NCI-H2029 (cell line): ENCODE results near the gene DMRTB1.

Experiments
- DNase-seq: peaks from one replicate; lab custom pipeline; 2025; lab: John Stamatoyannopoulos, UW

DMRTB1 gene

GRCh38 chr1:53463961-53464899 is 5.0 kb downstream of the DMRTB1 start:
- DNase-seq, result no peak

GRCh38 chr1:53465023-53465957 is 6.1 kb downstream of the DMRTB1 start:
- DNase-seq, result no peak

GRCh38 chr1:53467391-53467790 is 8.2 kb downstream of the DMRTB1 start:
- DNase-seq, result no peak

- no peak for DNase-seq
These were observed 9.2 kb downstream of the DMRTB1 start for GRCh38 chr1:53468374-53468773.

GRCh38 chr1:53469373-53469772 is 10.2 kb downstream of the DMRTB1 start:
- no peak for DNase-seq

- peak; percentile 60 for DNase-seq
These were observed 11.0 kb downstream of the DMRTB1 start for GRCh38 chr1:53470155-53470554.

GRCh38 chr1:53470584-53470983 is 11.4 kb downstream of the DMRTB1 start:
- no peak for DNase-seq

GRCh38 chr1:53471000-53471399 is 11.8 kb downstream of the DMRTB1 start:
- no peak for DNase-seq

- DNase-seq, result no peak
These were observed 14.3 kb downstream of the DMRTB1 start for GRCh38 chr1:53473463-53473862.

GRCh38 chr1:53475664-53476063 is 16.5 kb downstream of the DMRTB1 start:
- DNase-seq, result no peak

GRCh38 chr1:53476579-53476978 is 17.4 kb downstream of the DMRTB1 start:
- DNase-seq, result no peak

GRCh38 chr1:53477651-53478501 is 18.7 kb downstream of the DMRTB1 start:
- no peak for DNase-seq

GRCh38 chr1:53478502-53478818 is 19.3 kb downstream of the DMRTB1 start:
- DNase-seq, result no peak

- no peak for DNase-seq
These were observed 21.5 kb downstream of the DMRTB1 start for GRCh38 chr1:53480678-53481077.

GRCh38 chr1:53481456-53481855 is 22.3 kb downstream of the DMRTB1 start:
- DNase-seq, result no peak

GRCh38 chr1:53482441-53483153 is 23.4 kb downstream of the DMRTB1 start:
- DNase-seq, result no peak

GRCh38 chr1:53483170-53483569 is 24.0 kb downstream of the DMRTB1 start:
- DNase-seq, result no peak

GRCh38 chr1:53483656-53484055 is 24.5 kb downstream of the DMRTB1 start:
- DNase-seq, result no peak

GRCh38 chr1:53484705-53485477 is 25.7 kb downstream of the DMRTB1 start:
- no peak for DNase-seq
